Prostate gland (tissue), 2 donors: Measurements from ENCODE around the gene EHD3.

Source experiments
- POLR2A ChIP-seq: fragments of 450-650 bp; IDR thresholded peaks from one replicate; pipeline ENCODE4 v1.6.1; 2016; ENCODE audit warnings: antibody characterized with exemption, mild to moderate bottlenecking
- TF ChIP-seq, protein P1 (sequence below), 4 experiments: fragments of 200-600 bp in 2 of 4; fragments of 450-650 bp in 2 of 4; sonication (generic) in 2 of 4; IDR thresholded peaks; 1 replicate in 3 of 4; 2 replicates in 1 of 4; pipeline ENCODE4 v1.5.1; 2016 to 2019; ENCODE audit warnings: antibody characterized with exemption in 4 of 4, mild to moderate bottlenecking in 2 of 4, moderate library complexity in 2 of 4

GRCh38 chr2:31188131-31188530 lies 45.8 kb upstream of the EHD3 start:
- TF ChIP-seq, protein P1, sequence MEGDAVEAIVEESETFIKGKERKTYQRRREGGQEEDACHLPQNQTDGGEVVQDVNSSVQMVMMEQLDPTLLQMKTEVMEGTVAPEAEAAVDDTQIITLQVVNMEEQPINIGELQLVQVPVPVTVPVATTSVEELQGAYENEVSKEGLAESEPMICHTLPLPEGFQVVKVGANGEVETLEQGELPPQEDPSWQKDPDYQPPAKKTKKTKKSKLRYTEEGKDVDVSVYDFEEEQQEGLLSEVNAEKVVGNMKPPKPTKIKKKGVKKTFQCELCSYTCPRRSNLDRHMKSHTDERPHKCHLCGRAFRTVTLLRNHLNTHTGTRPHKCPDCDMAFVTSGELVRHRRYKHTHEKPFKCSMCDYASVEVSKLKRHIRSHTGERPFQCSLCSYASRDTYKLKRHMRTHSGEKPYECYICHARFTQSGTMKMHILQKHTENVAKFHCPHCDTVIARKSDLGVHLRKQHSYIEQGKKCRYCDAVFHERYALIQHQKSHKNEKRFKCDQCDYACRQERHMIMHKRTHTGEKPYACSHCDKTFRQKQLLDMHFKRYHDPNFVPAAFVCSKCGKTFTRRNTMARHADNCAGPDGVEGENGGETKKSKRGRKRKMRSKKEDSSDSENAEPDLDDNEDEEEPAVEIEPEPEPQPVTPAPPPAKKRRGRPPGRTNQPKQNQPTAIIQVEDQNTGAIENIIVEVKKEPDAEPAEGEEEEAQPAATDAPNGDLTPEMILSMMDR (IDR thresholded peaks at IDR 0.05): no peak
- TF ChIP-seq POLR2A: no peak
